ENCODE results near the gene LPCAT2.
A peak's percentile ranks its signal among the peaks of the same experiment; 100 is the strongest.

The LPCAT2 gene

GRCh38 chr16:55501549-55502322 is 7.1 kb upstream of the LPCAT2 start:
- peak; percentile 61 for FAIRE-seq
- no peak for DNase-seq (ENCODE audit: low spot score)

DNA sequence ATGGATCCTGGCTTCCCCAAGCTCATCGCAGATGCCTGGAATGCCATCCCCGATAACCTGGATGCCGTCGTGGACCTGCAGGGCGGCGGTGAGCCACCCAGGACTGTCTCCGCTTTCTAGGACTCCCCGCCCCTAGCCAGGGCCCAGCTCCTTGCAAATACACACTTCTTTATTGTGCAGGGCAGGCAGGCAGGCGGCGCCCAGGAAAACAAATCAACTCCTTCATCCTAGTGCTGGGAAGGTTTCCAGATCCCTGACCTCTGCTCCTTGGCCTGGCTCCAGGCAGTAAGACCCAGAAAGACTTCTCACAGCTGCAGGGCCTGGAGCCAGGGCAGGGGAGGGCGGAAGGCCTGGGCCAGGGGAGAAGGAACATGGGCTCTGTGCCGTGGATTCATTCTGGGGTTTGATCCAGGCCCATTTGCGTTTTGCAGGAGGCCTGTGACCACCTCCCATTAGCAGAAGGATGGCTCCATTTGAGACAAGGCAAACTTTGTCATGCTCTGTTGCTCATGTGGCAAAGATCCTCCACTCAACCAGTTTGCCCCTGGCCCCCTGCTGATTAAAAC is 6.0 kb upstream of the LPCAT2 start:
- peak; percentile 42 for FAIRE-seq

DNA sequence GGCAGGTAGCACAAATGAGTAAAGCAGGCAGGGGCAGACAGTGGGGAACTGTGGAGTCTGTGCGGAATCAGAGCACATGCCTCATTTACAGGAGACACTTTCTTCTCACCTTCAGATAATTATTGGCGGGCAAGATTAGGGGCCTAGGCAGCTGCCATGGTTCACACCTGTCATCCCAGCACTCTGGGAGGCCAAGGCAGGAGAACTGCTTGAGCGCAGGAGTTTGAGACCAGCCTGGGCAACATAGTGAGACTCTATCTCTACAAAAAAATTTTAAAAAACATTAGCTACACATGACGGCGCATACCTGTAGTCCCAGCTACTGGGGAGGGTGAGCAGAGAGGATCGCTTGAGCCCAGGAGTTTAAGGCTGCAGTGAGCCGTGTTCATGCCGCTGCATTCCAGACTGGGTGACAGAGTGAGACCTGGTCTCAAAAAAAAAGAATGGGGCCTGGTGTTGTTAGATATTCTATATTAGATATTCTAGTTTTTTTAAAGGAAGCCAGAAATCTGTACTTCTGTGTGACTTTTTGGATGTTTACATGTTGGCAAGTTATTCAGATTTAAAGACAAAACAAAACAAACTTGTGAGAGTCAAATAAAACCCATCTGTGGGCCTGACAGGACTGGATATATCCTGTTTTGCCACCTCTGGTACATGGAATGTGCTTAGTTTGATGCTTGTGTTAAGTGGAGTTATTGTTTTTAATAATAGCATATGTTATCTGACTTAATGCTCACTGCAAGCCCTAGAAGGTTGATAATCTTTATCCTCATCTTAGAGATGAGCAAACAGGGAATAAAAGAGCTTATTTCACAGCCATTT is 4.9 kb upstream of the LPCAT2 start:
- DNase-seq (ENCODE audit: low spot score) (no peak), FAIRE-seq (no peak)

More for the DNA sequence above, 6.0 kb upstream of the LPCAT2 start:
- peak; percentile 86 for DNase-seq (ENCODE audit: low spot score)

GRCh38 chr16:55505333-55506015 is 3.4 kb upstream of the LPCAT2 start:
- FAIRE-seq, result no peak
- no peak for DNase-seq (ENCODE audit: low spot score)

- no peak for DNase-seq (ENCODE audit: low spot score)
- no peak for FAIRE-seq
Measured at GRCh38 chr16:55506083-55506482, 2.8 kb upstream of the LPCAT2 start.

DNA sequence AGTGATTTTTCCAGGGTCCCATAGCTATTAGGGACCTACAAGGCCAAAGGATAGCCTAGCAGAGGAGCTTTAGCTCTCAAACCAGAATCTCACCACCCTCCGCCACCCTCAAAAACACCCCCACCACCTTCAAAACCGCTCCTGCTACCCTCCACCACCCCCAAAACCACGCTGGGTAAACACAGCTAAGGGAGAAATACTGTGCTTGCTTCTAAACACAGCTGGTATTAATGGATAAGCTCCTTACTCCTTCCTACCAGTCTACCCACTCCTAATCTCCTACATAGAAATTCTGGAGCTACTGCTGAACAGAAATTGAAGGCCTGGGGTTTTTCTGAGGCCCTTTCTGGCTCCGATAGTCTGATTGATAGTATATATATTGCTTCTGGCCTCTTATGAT is 2.2 kb upstream of the LPCAT2 start:
- no peak for FAIRE-seq
- DNase-seq (ENCODE audit: low spot score), result no peak

DNA sequence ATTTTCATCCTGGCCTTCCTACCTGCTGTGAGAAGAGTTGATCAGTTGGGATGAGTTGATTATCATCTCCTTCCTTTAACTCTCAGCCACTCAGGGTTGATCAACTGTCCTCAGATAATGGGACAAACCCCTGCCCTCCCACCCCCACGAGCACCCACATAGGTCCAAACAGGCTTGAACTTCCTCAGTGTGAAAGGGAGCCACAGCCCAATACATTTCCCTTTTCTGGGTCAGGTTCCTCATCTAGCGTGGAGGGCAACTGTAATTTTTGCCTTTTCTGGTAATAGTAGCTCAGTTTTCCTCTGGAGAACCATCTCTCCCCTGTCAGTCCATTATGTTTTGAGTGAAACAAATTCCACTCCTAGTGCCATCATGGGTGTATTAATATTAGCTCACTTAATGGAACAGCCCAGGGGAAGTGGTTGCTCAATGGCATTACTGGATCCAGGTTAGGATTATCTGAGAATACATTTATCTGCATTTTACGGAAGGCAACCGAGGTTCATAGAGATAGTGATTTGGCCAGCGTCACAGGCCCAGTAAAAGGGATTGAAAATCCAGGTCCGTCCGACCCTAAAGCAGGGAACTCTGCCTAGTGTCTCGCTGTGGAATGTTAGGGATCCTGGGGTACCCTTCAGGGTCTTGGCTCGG is 476 bp upstream of the LPCAT2 start:
- FAIRE-seq (no peak), DNase-seq (ENCODE audit: low spot score) (no peak)

- DNase-seq (ENCODE audit: low spot score) (no peak), FAIRE-seq (no peak)
Measured at GRCh38 chr16:55510185-55510805, 1.4 kb downstream of the LPCAT2 start.

DNA sequence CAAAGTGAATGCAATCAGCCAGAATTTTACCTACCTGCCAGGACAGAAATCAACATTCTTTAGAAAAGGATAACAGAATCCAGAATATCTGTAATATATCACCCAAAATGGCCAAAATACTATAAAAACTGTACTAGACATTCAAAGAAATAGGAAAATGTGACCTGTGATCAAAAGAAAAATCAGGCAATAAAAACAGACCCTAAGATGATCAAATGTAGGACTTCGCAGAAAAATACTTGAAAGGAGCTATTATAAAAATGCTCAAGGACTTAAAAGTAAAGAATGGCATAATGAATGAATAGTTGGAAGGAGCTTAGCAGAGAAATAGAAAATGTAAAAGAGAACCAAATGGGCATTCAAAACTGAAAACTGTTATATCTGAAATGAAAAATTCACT is 4.1 kb downstream of the LPCAT2 start:
- no peak for DNase-seq (ENCODE audit: low spot score)
- no peak for FAIRE-seq

DNA sequence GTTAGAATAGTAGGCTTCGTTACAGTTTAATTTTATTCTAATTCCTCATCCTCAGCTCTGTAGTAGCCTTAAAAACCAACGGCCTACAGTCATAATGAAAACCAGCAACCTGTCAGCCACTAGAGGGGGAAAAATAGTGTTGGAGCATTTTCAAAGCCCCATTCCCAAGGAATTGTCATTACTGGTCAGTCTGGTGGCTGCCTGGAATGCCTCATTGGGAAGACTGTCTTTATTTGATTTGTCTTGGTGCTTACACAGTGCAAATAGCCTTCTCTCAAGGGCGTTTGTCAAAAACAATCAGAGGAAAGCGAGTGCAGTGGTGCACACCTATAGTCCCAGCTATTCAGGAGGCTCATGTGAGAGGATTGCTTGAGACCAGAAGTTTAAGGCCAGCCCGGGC is 4.7 kb downstream of the LPCAT2 start:
- FAIRE-seq, result no peak

DNA sequence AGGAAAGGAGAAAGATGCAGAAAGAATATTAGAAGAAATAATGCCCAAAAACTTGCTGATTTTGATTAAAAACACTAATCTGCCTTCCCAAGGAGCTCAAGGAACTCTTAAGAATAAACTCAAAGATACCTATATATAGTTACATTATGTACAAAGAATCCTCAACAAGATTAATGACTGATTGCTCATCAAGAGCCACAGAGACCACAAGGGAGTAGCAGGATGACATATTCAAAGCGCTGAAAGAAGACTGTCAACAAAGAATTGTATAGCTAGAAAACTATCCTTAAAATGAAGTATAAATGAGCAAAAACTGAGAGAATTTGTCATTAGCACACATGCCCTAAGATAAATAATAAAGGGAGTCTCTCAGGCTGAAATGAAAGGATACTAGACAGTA is 6.2 kb downstream of the LPCAT2 start:
- no peak for FAIRE-seq

More for the DNA sequence above, 4.7 kb downstream of the LPCAT2 start:
- no peak for DNase-seq (ENCODE audit: low spot score)

GRCh38 chr16:55521792-55522191 is 12.9 kb downstream of the LPCAT2 start:
- FAIRE-seq (no peak), DNase-seq (ENCODE audit: low spot score) (no peak)

More for the DNA sequence above, 6.2 kb downstream of the LPCAT2 start:
- peak; percentile 32 for DNase-seq (ENCODE audit: low spot score)

DNA sequence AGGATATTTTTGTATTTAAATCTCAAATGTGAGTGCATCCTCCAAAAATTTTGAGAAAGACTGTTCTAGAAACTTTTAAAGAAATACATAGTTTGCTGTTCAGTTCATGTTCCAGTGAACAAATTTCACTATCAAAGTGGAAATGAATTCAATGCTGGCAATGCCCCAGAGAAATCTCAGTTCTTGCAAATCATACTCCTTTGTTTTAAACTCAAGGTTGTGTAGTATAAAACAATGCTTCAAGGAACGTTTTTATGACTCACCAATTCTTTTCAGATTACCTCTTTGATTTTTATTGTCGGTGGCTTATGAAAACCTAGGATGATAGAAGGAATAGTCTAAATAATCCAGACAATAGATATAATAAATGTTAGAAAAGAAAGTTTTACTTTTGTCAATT is 17.6 kb downstream of the LPCAT2 start:
- FAIRE-seq, result no peak

DNA sequence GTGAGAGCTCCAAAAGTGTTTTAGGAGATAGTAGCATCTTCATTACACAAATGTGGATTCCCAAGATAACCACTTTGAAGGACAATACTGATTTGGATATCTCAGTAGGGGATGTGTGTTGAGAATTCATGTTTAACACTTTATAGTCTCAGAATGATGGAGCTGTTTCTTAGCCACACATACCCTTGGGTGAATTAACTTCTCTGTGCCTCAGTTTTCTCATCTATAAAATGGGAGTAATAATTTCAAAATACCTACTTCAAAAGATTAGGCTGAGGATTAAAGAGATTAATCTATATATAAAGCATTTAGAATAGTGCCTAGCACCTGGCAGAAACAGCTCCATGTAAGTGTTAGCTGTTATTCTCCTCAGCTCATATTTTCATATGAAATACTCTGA is 19.0 kb downstream of the LPCAT2 start:
- DNase-seq (ENCODE audit: low spot score), result no peak

More for the DNA sequence above, 17.6 kb downstream of the LPCAT2 start:
- DNase-seq (ENCODE audit: low spot score), result no peak

GRCh38 chr16:55529018-55529417 is 20.1 kb downstream of the LPCAT2 start:
- FAIRE-seq, result no peak
- no peak for DNase-seq (ENCODE audit: low spot score)

More for the DNA sequence above, 19.0 kb downstream of the LPCAT2 start:
- no peak for FAIRE-seq

DNA sequence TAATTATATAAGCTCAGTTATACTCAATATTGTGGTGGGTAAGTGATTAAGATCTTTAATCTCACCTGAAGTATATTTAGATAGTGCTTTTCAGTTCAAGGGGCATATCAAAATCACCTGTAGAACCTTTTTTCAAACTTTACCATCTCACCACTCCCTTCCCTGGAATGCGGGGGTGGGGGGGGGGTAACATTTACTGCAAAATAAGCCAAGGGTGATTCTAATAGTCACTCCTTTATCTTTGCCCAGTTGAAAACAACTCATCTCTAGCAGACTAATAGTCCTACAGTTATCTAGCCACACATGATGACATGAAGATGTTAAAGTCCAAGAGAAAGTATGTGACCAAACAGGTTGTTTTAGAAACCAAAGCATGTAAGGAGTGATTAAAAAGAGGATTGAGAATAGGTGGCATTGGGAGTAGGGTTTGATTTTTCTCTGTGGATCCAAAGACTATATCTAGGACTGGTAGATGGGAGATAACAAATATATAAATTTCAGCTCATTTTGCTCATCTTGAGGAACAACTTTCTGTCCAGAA is 21.5 kb downstream of the LPCAT2 start:
- FAIRE-seq, result no peak
- no peak for DNase-seq (ENCODE audit: low spot score)

DNA sequence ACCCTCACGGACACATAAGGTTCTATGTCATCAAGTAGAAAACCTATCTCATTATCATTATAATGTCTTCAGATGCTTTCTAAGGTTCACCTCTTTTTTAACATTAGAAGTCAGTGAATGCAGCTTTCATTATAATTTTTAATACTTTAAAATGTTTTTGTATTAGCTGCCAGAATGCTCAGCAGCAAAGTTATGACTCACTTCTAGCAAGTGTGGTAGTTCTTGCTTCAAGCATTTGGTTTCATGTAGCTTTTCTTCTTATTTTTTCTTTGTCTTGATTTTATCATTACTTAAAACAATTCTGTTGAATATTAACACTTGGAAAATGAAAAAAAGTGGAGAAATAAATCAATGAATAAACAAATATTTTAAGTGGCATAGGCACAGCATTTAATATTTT is 23.4 kb downstream of the LPCAT2 start:
- FAIRE-seq (no peak), DNase-seq (ENCODE audit: low spot score) (no peak)

- DNase-seq (ENCODE audit: low spot score) (no peak), FAIRE-seq (no peak)
Measured at GRCh38 chr16:55534756-55535155, 25.9 kb downstream of the LPCAT2 start.

DNA sequence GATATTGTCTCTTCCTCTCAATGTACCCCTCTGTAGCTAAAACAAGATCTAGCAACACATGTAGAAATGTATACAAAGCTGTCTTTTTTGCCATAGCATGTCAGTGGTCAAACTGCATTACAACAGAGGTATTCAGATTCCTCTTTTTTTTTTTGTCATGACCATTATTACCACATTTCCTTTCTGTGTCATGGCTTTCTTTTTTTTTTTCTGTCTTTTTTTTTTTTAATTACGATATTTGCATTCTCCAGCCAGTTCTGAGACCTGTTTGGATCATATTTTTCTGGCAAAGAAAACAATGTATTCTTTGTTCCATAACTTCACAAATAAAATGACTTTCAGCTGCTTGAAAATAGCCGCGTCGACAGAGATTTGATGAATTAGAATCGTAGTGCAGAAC is 30.2 kb downstream of the LPCAT2 start:
- FAIRE-seq, result no peak

GRCh38 chr16:55539488-55539887 is 30.6 kb downstream of the LPCAT2 start:
- DNase-seq (ENCODE audit: low spot score), result no peak

More for the DNA sequence above, 30.2 kb downstream of the LPCAT2 start:
- no peak for DNase-seq (ENCODE audit: low spot score)

More at GRCh38 chr16:55539488-55539887, 30.6 kb downstream of the LPCAT2 start:
- no peak for FAIRE-seq

Measured in urothelium cell line (cell line).